GM23248 (cell line): Measurements from ENCODE around the gene RABIF.

Experiments used
- EZH2 ChIP-seq: fragments of 200-600 bp; sonication (generic); IDR thresholded peaks from 2 replicates; pipeline ENCODE4 v1.6.1; 2018; ENCODE audit warnings: antibody characterized with exemption, mild to moderate bottlenecking; ENCODE audit not compliant: insufficient read depth, poor library complexity, severe bottlenecking
- EZH2phosphoT487 ChIP-seq: fragments of 200-600 bp; sonication (generic); IDR thresholded peaks from 2 replicates; pipeline ENCODE4 v1.6.1; 2018; ENCODE audit warnings: antibody characterized with exemption, moderate library complexity, mild to moderate bottlenecking, low read depth; ENCODE audit not compliant: insufficient read depth

DNA sequence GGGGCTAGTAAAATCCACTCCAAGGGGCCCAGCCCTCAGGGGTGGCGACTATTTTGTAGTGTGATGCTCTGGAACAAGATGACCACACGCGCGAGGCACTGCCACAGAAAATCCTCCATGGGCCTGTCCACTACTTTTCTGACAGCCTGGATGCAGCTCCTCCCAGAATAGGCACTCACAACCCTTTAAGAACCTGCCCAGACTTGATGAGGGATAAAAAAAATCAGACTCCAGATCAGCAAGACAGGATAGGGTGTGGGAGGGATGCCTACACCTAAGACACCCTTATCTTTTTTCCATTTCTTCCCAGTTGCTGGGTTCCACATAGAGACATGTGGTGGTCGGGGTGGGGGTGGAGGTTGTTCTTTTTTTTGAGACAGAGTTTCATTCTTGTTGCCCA, 44.7 kb downstream of the RABIF start:
- TF ChIP-seq EZH2phosphoT487, result no peak
- TF ChIP-seq EZH2, result no peak
